Esophagus squamous epithelium (tissue), 5 donors: ENCODE data around the gene TDRD9. TPM values are rescaled to one million over a fixed set of nuclear protein-coding genes. Genes with fewer than 3 reads are reported as not detected.

Source experiments
- DNase-seq: peaks from one replicate; lab custom pipeline; 2025; lab: John Stamatoyannopoulos, UW
- H3K27ac ChIP-seq, 4 donors: fragments of 200-600 bp; sonication (generic); one replicate each; pipeline ENCODE4 v1.5.1; 2016 to 2019; ENCODE audit warnings: mild to moderate bottlenecking in 1 of 4
- H3K27me3 ChIP-seq, 4 donors: fragments of 200-600 bp; sonication (generic); 1 replicate in 3 of 4; 2 replicates in 1 of 4; pipeline versions ENCODE4 v1.5.1 to v1.6.0; 2017 to 2021; ENCODE audit warnings: antibody characterized with exemption in 1 of 4
- H3K36me3 ChIP-seq, 3 donors: fragments of 200-600 bp; sonication (generic); one replicate each; pipeline ENCODE4 v1.5.1; 2016 to 2019
- H3K4me1 ChIP-seq, 3 donors: fragments of 200-600 bp; sonication (generic); one replicate each; pipeline ENCODE4 v1.5.1; 2017 to 2019
- H3K4me3 ChIP-seq, 4 donors: fragments of 200-600 bp; sonication (generic); 1 replicate in 3 of 4; 2 replicates in 1 of 4; pipeline ENCODE4 v1.5.1; 2016 to 2019; ENCODE audit warnings: mild to moderate bottlenecking in 2 of 4, moderate library complexity in 1 of 4
- H3K9me3 ChIP-seq, 3 donors: fragments of 200-600 bp; sonication (generic); one replicate each; pipeline ENCODE4 v1.5.1; 2016 to 2019
- POLR2A ChIP-seq, 4 donors: fragments of 450-650 bp; IDR thresholded peaks; one replicate each; pipeline ENCODE4 v1.6.1; 2017; ENCODE audit warnings: antibody characterized with exemption in 4 of 4, mild to moderate bottlenecking in 4 of 4, moderate library complexity in 3 of 4
- WGBS, 2 donors: methylation state at CpG; one replicate each; pipeline ENCODE4 v1.1.5; 2018; 5-methylcytosine and 5-hydroxymethylcytosine counted together
- intact Hi-C: fragments of 100-400 bp; cut with DNase I; formaldehyde crosslinking; loops from one replicate; pipeline ENCODE4 v1.15.0; 2022
- total RNA-seq, 4 donors: library from RNA; depleted of rRNA; stranded (reverse); fragments of >200 nt; gene quantifications; one replicate each; pipeline ENCODE4 v1.1.0, GENCODE V29; 2016
- TF ChIP-seq, protein P1 (sequence below), 6 experiments: fragments of 450-650 bp in 4 of 6; fragments of 200-600 bp in 2 of 6; sonication (generic) in 2 of 6; IDR thresholded peaks; one replicate each; pipeline ENCODE4 v1.5.1; 2016 to 2019; ENCODE audit warnings: antibody characterized with exemption in 6 of 6, mild to moderate bottlenecking in 4 of 6, moderate library complexity in 4 of 6
- donor health status: DM: yes; HTN: yes; CAD: no.

TDRD9 gene
- total RNA-seq, 4 donors from 2014 or later: 0.09 to 6.0 (median 0.74) TPM

DNA sequence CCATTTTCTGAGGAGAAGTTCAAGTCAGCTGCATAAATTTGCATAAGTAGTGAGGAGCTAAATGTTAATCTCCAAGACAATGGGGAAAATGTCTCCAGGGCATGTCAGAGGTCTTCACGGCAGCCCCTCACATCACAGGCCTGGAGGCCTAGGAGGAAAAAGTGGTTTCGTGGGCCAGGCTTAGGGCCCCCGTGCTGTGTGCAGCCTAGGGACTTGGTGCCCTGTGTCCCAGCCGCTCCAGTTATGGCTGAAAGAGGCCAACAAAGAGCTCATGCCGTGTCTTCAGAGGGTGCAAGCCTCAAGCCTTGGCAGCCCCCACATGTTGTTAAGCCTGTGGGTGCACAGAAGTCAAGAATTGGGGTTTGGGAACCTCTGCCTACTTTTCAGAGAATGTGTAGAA is 55.9 kb downstream of the TDRD9 start:
- H3K27ac ChIP-seq: no peak overlapping the region
- peaks cover 0 to 5% (median 0%) of the 10 kb centered on the region in 3 donors for H3K9me3 ChIP-seq
- peaks cover 0 to 6% (median 0%) of the 10 kb centered on the region in 4 donors for H3K27me3 ChIP-seq
- H3K4me3 ChIP-seq: no peak overlapping the region
- no peaks in the 10 kb centered on the region for H3K36me3 ChIP-seq
- TF ChIP-seq POLR2A (IDR thresholded peaks at IDR 0.05): no peak
- TF ChIP-seq, protein P1, sequence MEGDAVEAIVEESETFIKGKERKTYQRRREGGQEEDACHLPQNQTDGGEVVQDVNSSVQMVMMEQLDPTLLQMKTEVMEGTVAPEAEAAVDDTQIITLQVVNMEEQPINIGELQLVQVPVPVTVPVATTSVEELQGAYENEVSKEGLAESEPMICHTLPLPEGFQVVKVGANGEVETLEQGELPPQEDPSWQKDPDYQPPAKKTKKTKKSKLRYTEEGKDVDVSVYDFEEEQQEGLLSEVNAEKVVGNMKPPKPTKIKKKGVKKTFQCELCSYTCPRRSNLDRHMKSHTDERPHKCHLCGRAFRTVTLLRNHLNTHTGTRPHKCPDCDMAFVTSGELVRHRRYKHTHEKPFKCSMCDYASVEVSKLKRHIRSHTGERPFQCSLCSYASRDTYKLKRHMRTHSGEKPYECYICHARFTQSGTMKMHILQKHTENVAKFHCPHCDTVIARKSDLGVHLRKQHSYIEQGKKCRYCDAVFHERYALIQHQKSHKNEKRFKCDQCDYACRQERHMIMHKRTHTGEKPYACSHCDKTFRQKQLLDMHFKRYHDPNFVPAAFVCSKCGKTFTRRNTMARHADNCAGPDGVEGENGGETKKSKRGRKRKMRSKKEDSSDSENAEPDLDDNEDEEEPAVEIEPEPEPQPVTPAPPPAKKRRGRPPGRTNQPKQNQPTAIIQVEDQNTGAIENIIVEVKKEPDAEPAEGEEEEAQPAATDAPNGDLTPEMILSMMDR (IDR thresholded peaks at IDR 0.05): no peak
- no peak for DNase-seq
- intact Hi-C loops: no loop called here
- WGBS, 2 donors: 84% methylated on average over 5 of the region's 5 CpGs; no CpG with 5 or more reads in 1 of the 2 donors
- no peaks in the 10 kb centered on the region for H3K4me1 ChIP-seq

DNA sequence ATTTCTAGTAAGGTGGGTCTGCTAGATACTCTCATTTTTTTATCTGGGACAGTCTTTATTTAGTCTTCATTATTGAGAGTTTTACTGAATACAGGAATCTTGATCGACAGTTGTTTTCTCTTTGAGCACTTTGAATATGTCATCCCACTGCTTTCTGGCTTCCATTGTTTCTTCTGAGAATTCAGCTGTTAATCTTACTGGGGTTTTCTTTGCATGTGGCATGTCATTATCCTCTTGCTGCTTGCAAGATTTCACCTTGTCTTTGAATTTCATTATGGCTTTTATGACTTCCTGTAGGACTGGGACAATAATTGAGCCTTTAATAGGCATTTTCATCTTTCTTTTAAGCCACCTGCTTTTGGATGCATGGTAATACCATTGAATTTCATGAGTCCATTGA is 60.8 kb downstream of the TDRD9 start:
- no peak for TF ChIP-seq POLR2A (IDR thresholded peaks at IDR 0.05)
- TF ChIP-seq, protein P1 (IDR thresholded peaks at IDR 0.05): no peak
- no peak overlapping the region for H3K27ac ChIP-seq
- no peak overlapping the region for H3K4me3 ChIP-seq
- WGBS, 2 donors: 87 to 89% methylated on average over 1 of the region's 1 CpG
- intact Hi-C loops: no loop called here
- H3K27me3 ChIP-seq: peaks cover 0 to 23% (median 0%) of the 10 kb centered on the region in 4 donors
- no peak for DNase-seq
- H3K36me3 ChIP-seq: no peaks in the 10 kb centered on the region
- peaks cover 0 to 8% (median 0%) of the 10 kb centered on the region in 3 donors for H3K9me3 ChIP-seq
- H3K4me1 ChIP-seq: no peaks in the 10 kb centered on the region

GRCh38 chr14:103989964-103990363 is 61.7 kb downstream of the TDRD9 start:
- peaks cover 0 to 8% (median 0%) of the 10 kb centered on the region in 3 donors for H3K9me3 ChIP-seq
- no peaks in the 10 kb centered on the region for H3K36me3 ChIP-seq
- no peak overlapping the region for H3K4me3 ChIP-seq
- no peaks in the 10 kb centered on the region for H3K4me1 ChIP-seq
- no peak for TF ChIP-seq POLR2A (IDR thresholded peaks at IDR 0.05)
- TF ChIP-seq, protein P1 (IDR thresholded peaks at IDR 0.05): no peak
- WGBS, 2 donors: 76 to 95% methylated on average over 3 to 4 of the region's 4 CpGs
- H3K27ac ChIP-seq: no peak overlapping the region
- peaks cover 0 to 27% (median 0%) of the 10 kb centered on the region in 4 donors for H3K27me3 ChIP-seq
- DNase-seq: no peak
- intact Hi-C loops: no loop called here

DNA sequence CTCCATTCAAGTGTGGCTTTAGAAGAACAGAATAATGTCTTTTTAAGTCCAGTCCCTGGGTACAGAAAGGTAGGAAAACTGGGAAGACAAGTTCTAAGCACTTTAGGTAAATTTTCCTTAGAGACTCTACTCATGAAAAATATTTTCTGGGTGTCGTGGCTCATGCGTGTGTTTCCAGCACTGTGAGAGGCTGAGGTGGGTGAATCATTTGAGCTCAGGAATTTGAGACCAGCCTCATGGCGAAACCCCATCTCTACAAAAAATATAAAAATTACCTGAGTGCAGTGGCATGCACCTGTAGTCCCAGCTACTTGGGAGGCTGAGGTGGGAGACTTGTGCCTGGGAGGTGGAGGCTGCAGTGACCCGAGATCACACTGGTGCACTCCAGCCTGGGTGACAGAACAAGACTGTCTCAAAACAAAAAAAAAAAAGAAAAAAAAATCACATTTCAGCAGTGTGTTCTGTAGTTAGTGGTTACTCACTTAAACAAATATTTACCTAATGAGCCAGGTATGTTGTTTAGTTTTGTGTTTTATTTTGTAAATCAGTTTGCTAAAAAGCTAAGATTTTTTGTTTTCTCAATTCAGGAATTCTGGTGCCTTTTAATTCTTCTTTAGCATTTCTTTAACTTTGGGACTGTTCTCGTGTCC is 66.4 kb downstream of the TDRD9 start:
- no peak for DNase-seq
- peaks cover 0 to 45% (median 0%) of the 10 kb centered on the region in 4 donors for H3K27me3 ChIP-seq
- no peak overlapping the region for H3K27ac ChIP-seq
- TF ChIP-seq, protein P1 (IDR thresholded peaks at IDR 0.05): no peak
- TF ChIP-seq POLR2A (IDR thresholded peaks at IDR 0.05): no peak
- H3K4me1 ChIP-seq: no peaks in the 10 kb centered on the region
- H3K36me3 ChIP-seq: no peaks in the 10 kb centered on the region
- H3K4me3 ChIP-seq: no peak overlapping the region
- no peaks in the 10 kb centered on the region for H3K9me3 ChIP-seq
- intact Hi-C loops: no loop called here
- 52 to 63% methylated on average over 5 of the region's 5 CpGs for WGBS, 2 donors

GRCh38 chr14:103995876-103996275 is 67.6 kb downstream of the TDRD9 start:
- Histone ChIP-seq H3K9me3 (no peaks in the 10 kb centered on the region), H3K4me1 (no peaks in the 10 kb centered on the region), H3K36me3 (no peaks in the 10 kb centered on the region), H3K4me3 (no peak overlapping the region), H3K27me3 (peaks cover 0 to 38% (median 0%) of the 10 kb centered on the region in 4 donors), H3K27ac (no peak overlapping the region)
- WGBS, 2 donors: 37 to 62% methylated on average over 4 to 5 of the region's 5 CpGs
- intact Hi-C loops: no loop called here
- no peak for TF ChIP-seq POLR2A (IDR thresholded peaks at IDR 0.05)
- TF ChIP-seq, protein P1 (IDR thresholded peaks at IDR 0.05): no peak
- no peak for DNase-seq
